ENCODE measurements around the gene COL21A1. TPM values are rescaled to one million over a fixed set of nuclear protein-coding genes. Genes with fewer than 3 reads are reported as not detected.

Gene COL21A1
- total and polyA plus RNA-seq, 2 of the 13 experiments (the other 11 are each of a cell fraction or from before 2014, with no cell fraction given): 0.13 TPM; not detected in 1

GRCh38 chr6:56106231-56106630, 141.1 kb downstream of the COL21A1 start (continued):
- TF ChIP-seq EP300 (IDR thresholded peaks at IDR 0.05; ENCODE audit: low read depth in 2 of 2, low read length in 2 of 2): no peak
- TF ChIP-seq EP300 (CRISPR knock-in tag; IDR thresholded peaks at IDR 0.05; ENCODE audit: borderline replicate concordance): no peak
- TF ChIP-seq PATZ1 (CRISPR knock-in tag; IDR thresholded peaks at IDR 0.05): no peak
- TF ChIP-seq NFAT5 (CRISPR knock-in tag; IDR thresholded peaks at IDR 0.05): no peak
- TF ChIP-seq CTCF (CRISPR knock-in tag; IDR thresholded peaks at IDR 0.05): no peak
- TF ChIP-seq MIER2 (CRISPR knock-in tag; IDR thresholded peaks at IDR 0.05): no peak
- TF ChIP-seq ZNF598 (CRISPR knock-in tag; IDR thresholded peaks at IDR 0.05; ENCODE audit: borderline replicate concordance): no peak
- TF ChIP-seq NCOR1 (IDR thresholded peaks at IDR 0.05; ENCODE audit: borderline replicate concordance, low read length): no peak
- TF ChIP-seq ZNF792 (CRISPR knock-in tag; IDR thresholded peaks at IDR 0.05): no peak
- TF ChIP-seq POGK (CRISPR knock-in tag; conservative IDR thresholded peaks at IDR 0.05): no peak
- no peak for TF ChIP-seq BCL3 (CRISPR knock-in tag; IDR thresholded peaks at IDR 0.05)
- TF ChIP-seq ZNF513 (CRISPR knock-in tag; conservative IDR thresholded peaks at IDR 0.05): no peak

All from HepG2 (cell line).